Trophoblast cell (in vitro differentiated cells and primary cell): Measurements from ENCODE around the gene FANCC.

Experiments
- DNase-seq, 2 donors: peaks; one replicate each; pipeline ENCODE4 v3.0.0-alpha.2; 2016
- H2AFZ ChIP-seq: 2 replicates; pipeline ENCODE4 v1.6.1; 2013; ENCODE audit warnings: low read length, moderate library complexity, mild to moderate bottlenecking; ENCODE audit not compliant: insufficient read depth, poor library complexity
- H2AK5ac ChIP-seq: 2 replicates; pipeline ENCODE4 v1.6.1; 2013; ENCODE audit warnings: mild to moderate bottlenecking, low read length
- H2BK120ac ChIP-seq: 2 replicates; pipeline ENCODE4 v1.6.1; 2013; ENCODE audit warnings: low read length, mild to moderate bottlenecking, moderate library complexity; ENCODE audit not compliant: insufficient read depth, poor library complexity
- H2BK12ac ChIP-seq: 2 replicates; pipeline ENCODE4 v1.6.1; 2013; ENCODE audit warnings: mild to moderate bottlenecking, low read length, moderate library complexity
- H2BK5ac ChIP-seq: 2 replicates; pipeline ENCODE4 v1.6.1; 2013; ENCODE audit warnings: low read length, low read depth, moderate library complexity, mild to moderate bottlenecking; ENCODE audit not compliant: poor library complexity
- H3K14ac ChIP-seq: 2 replicates; pipeline ENCODE4 v1.6.1; 2013; ENCODE audit warnings: mild to moderate bottlenecking, low read length
- H3K18ac ChIP-seq: 2 replicates; pipeline ENCODE4 v1.6.1; 2013; ENCODE audit warnings: mild to moderate bottlenecking, low read length
- H3K23ac ChIP-seq: 2 replicates; pipeline ENCODE4 v1.6.1; 2013; ENCODE audit warnings: low read length
- H3K27ac ChIP-seq: 2 replicates; pipeline ENCODE4 v1.5.1; 2013; ENCODE audit warnings: low read depth, mild to moderate bottlenecking, inconsistent platforms, low read length, moderate library complexity
- H3K27me3 ChIP-seq: 2 replicates; pipeline ENCODE4 v1.6.1; 2013; ENCODE audit warnings: inconsistent platforms, mild to moderate bottlenecking, low read length, moderate library complexity; ENCODE audit not compliant: insufficient read depth
- H3K36me3 ChIP-seq, 2 experiments: 1 replicate in 1 of 2; 2 replicates in 1 of 2; pipeline ENCODE4 v1.6.1; 2013; ENCODE audit warnings: low read length in 2 of 2, mild to moderate bottlenecking in 2 of 2, moderate library complexity in 1 of 2; ENCODE audit not compliant: insufficient read depth in 2 of 2, control insufficient read depth in 1 of 2
- H3K4ac ChIP-seq: 2 replicates; pipeline ENCODE4 v1.6.1; 2013; ENCODE audit warnings: low read depth, mild to moderate bottlenecking, low read length, moderate library complexity
- H3K4me1 ChIP-seq, 2 experiments: 1 replicate in 1 of 2; 2 replicates in 1 of 2; pipeline ENCODE4 v1.6.1; 2013; ENCODE audit warnings: low read length in 2 of 2, mild to moderate bottlenecking in 2 of 2, moderate library complexity in 1 of 2; ENCODE audit not compliant: insufficient read depth in 2 of 2, control insufficient read depth in 1 of 2
- H3K4me2 ChIP-seq: 2 replicates; pipeline ENCODE4 v1.6.1; 2013; ENCODE audit warnings: inconsistent platforms, mild to moderate bottlenecking, low read length, moderate library complexity
- H3K4me3 ChIP-seq: 2 replicates; pipeline ENCODE4 v1.5.1; 2013; ENCODE audit warnings: mild to moderate bottlenecking, low read depth, low read length, inconsistent platforms
- H3K79me1 ChIP-seq: one replicate; pipeline ENCODE4 v1.6.1; 2013; ENCODE audit warnings: low read length
- H3K79me2 ChIP-seq: 2 replicates; pipeline ENCODE4 v1.6.1; 2013; ENCODE audit warnings: low read length, mild to moderate bottlenecking; ENCODE audit not compliant: control insufficient read depth, insufficient read depth, poor library complexity
- H3K9ac ChIP-seq: 2 replicates; pipeline ENCODE4 v1.6.1; 2013; ENCODE audit warnings: mild to moderate bottlenecking, low read length
- H3K9me3 ChIP-seq: 2 replicates; pipeline ENCODE4 v1.6.1; 2013; ENCODE audit warnings: low read depth, mild to moderate bottlenecking, control low read depth, inconsistent platforms, low read length; ENCODE audit not compliant: insufficient read depth
- H4K12ac ChIP-seq: 2 replicates; pipeline ENCODE4 v1.6.1; 2013; ENCODE audit warnings: low read depth, mild to moderate bottlenecking, low read length, moderate library complexity
- H4K8ac ChIP-seq: 2 replicates; pipeline ENCODE4 v1.6.1; 2013; ENCODE audit warnings: low read depth, mild to moderate bottlenecking, low read length, moderate library complexity
- H4K91ac ChIP-seq: one replicate; pipeline ENCODE4 v1.6.1; 2013; ENCODE audit warnings: low read depth, mild to moderate bottlenecking, low read length, moderate library complexity
- WGBS: extraction: QIAGEN DNeasy Blood & Tissue Kit; methylation state at CpG from one replicate; pipeline ENCODE4 v1.1.7; 2013; ENCODE audit warnings: missing lambda C conversion rate; ENCODE audit not compliant: insufficient read length, insufficient coverage; ENCODE audit errors: extremely low coverage; 5-methylcytosine and 5-hydroxymethylcytosine counted together

Gene FANCC

GRCh38 chr9:95103871-95104580 lies 213.5 kb downstream of the FANCC start:
- Histone ChIP-seq H3K9ac (no peak overlapping the region), H2BK5ac (no peak overlapping the region), H3K4me2 (no peak overlapping the region), H3K27me3 (no peaks in the 10 kb centered on the region), H3K27ac (no peak overlapping the region), H4K12ac (no peak overlapping the region), H3K79me2 (no peaks in the 10 kb centered on the region), H3K18ac (no peak overlapping the region), H4K8ac (no peak overlapping the region), H3K36me3 (peaks cover 19 to 25% of the 10 kb centered on the region in 2 experiments), H2BK120ac (no peak overlapping the region), H3K79me1 (peaks cover 18% of the 10 kb centered on the region), H3K14ac (no peak overlapping the region), H3K9me3 (peaks cover 2% of the 10 kb centered on the region), H3K23ac (no peak overlapping the region), H2AK5ac (no peak overlapping the region), H3K4me1 (peaks cover 28 to 33% of the 10 kb centered on the region in 2 experiments), H3K4me3 (no peak overlapping the region), H3K4ac (no peak overlapping the region), H4K91ac (no peak overlapping the region), H2BK12ac (peak overlapping the region; percentile 9), H2AFZ (no peak overlapping the region)
- no peak for DNase-seq
- WGBS, result no CpG with 5 or more reads among the region's 20 CpGs

GRCh38 chr9:95103281-95103771 lies 214.2 kb downstream of the FANCC start:
- no peak overlapping the region for H2BK120ac ChIP-seq
- DNase-seq, result no peak
- H3K36me3 ChIP-seq, result peaks cover 21 to 27% of the 10 kb centered on the region in 2 experiments
- no peak overlapping the region for H3K9ac ChIP-seq
- H3K18ac ChIP-seq, result peak overlapping the region; percentile 8
- peaks cover 23% of the 10 kb centered on the region for H3K79me1 ChIP-seq
- no peaks in the 10 kb centered on the region for H3K79me2 ChIP-seq
- no peak overlapping the region for H3K14ac ChIP-seq
- H3K4me1 ChIP-seq, result peaks cover 33 to 38% of the 10 kb centered on the region in 2 experiments
- no peak overlapping the region for H4K91ac ChIP-seq
- no peak overlapping the region for H4K8ac ChIP-seq
- H2AFZ ChIP-seq, result no peak overlapping the region
- H3K4me2 ChIP-seq, result no peak overlapping the region
- no peak overlapping the region for H2BK12ac ChIP-seq
- no peak overlapping the region for H2AK5ac ChIP-seq
- H2BK5ac ChIP-seq, result no peak overlapping the region
- H4K12ac ChIP-seq, result no peak overlapping the region
- H3K9me3 ChIP-seq, result peaks cover 2% of the 10 kb centered on the region
- no peak overlapping the region for H3K4me3 ChIP-seq
- no peaks in the 10 kb centered on the region for H3K27me3 ChIP-seq
- WGBS, result no CpG with 5 or more reads among the region's 15 CpGs
- H3K4ac ChIP-seq, result no peak overlapping the region
- H3K23ac ChIP-seq, result no peak overlapping the region
- no peak overlapping the region for H3K27ac ChIP-seq

GRCh38 chr9:95102572-95102971 lies 214.9 kb downstream of the FANCC start:
- Histone ChIP-seq H3K79me1 (peaks cover 27% of the 10 kb centered on the region), H2BK120ac (no peak overlapping the region), H3K27ac (no peak overlapping the region), H3K36me3 (peaks cover 19 to 29% of the 10 kb centered on the region in 2 experiments), H3K23ac (no peak overlapping the region), H3K79me2 (no peaks in the 10 kb centered on the region), H3K18ac (peak overlapping the region; percentile 57), H4K91ac (peak overlapping the region; percentile 53), H2AFZ (no peak overlapping the region), H3K9ac (no peak overlapping the region), H4K12ac (no peak overlapping the region), H4K8ac (peak overlapping the region; percentile 26), H3K4me2 (no peak overlapping the region), H2BK5ac (no peak overlapping the region), H2BK12ac (peak overlapping the region; percentile 25), H3K14ac (peak overlapping the region; percentile 59), H3K4ac (no peak overlapping the region), H3K9me3 (peaks cover 2% of the 10 kb centered on the region), H3K27me3 (no peaks in the 10 kb centered on the region), H3K4me3 (no peak overlapping the region), H2AK5ac (peak overlapping the region; percentile 60), H3K4me1 (peaks cover 37 to 42% of the 10 kb centered on the region in 2 experiments)
- no peak for DNase-seq
- no CpG with 5 or more reads among the region's 18 CpGs for WGBS

GRCh38 chr9:95102001-95102433 lies 215.5 kb downstream of the FANCC start:
- Histone ChIP-seq H4K91ac (peak overlapping the region; percentile 13), H3K79me2 (no peaks in the 10 kb centered on the region), H3K9me3 (peaks cover 2% of the 10 kb centered on the region), H4K8ac (no peak overlapping the region), H3K27me3 (no peaks in the 10 kb centered on the region), H2AFZ (no peak overlapping the region), H2BK5ac (no peak overlapping the region), H4K12ac (no peak overlapping the region), H3K27ac (peak overlapping the region; percentile 48), H3K14ac (no peak overlapping the region), H3K36me3 (peaks cover 20 to 27% of the 10 kb centered on the region in 2 experiments), H3K23ac (no peak overlapping the region), H3K4me2 (no peak overlapping the region), H3K18ac (no peak overlapping the region), H2BK120ac (peak overlapping the region; percentile 21), H3K4ac (no peak overlapping the region), H2BK12ac (no peak overlapping the region), H3K79me1 (peaks cover 27% of the 10 kb centered on the region), H2AK5ac (no peak overlapping the region), H3K9ac (no peak overlapping the region), H3K4me1 (peaks cover 37 to 42% of the 10 kb centered on the region in 2 experiments), H3K4me3 (no peak overlapping the region)
- WGBS, result no CpG with 5 or more reads among the region's 8 CpGs
- peak; percentile 13 to 14 for DNase-seq
